Ecto neural progenitor cell (in vitro differentiated cells): ENCODE measurements around the gene IGSF9B.

Experiments used
- DNase-seq: peaks from one replicate; pipeline ENCODE4 v3.0.0-alpha.2; 2018; ENCODE audit warnings: low spot score

Gene IGSF9B

DNA sequence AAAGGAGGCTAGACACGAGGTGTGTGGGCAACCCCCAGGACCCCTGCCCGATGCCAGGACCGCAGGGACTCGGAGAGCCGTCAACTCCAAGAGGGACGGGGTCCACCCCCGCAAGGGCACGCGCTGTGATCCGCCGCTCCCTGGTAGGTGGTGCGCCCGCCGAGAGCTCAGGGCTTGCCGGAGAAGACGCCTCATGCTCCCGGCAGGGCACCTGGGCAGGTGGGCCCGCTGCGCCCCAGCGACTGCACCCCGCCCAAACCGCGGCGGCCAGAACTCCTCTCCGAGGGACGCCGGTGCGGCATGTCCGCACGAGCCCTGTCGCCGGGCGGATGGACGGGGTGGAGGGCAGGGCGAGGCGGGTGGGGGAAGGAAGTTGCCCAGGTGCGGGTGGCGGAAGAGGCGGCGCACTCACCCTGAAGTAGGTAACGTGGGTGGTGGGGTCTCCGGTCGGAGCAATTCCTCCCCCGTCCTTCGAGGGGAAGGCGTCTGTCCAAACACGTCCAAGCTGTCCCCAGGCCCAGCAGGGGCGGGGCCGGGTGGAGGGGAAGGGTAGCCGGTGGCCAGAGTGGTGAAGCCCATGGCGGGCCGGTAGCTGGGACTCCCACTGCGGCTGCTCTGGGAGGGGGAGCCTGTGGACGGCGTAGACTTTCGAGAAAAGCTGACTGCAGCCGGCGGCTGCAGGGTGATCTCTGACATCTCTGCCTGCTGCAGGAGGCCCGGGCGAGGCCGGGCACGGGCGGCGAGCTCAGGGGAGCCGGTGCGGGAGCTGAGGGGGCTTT is 37.2 kb downstream of the IGSF9B start:
- no peak for DNase-seq

DNA sequence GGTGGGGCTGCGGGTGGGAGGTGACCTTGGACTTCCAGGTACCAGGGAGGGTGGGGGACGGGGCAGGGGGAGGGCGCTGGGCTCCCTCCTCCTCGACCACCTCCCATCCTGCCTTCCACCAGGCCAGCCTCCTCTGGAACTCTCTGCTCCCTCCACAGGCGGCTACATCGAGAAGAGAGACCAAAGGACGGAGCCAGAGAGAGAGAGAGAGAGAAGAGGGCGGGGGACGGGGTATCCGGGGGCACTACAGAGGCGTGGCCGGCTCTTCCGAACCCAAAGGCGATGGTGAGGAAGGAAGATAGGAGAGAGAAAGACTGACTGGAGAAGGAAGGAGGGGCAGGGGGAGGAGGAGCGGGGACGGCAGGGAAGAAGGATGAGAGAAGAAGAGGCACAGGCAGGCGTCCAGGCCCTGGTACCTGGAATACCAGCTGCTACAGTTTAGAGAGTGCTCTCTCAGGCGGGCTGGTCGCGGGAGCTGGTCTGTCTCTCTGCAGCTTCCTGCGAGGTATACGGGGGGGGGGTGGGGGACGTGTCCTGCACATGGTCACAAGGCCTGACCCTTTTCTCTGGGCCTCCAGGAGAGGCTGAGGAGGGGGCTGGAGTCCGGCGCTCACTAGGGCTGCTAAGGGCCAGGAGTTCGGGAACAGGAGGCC is 38.0 kb downstream of the IGSF9B start:
- DNase-seq = peak; percentile 64

DNA sequence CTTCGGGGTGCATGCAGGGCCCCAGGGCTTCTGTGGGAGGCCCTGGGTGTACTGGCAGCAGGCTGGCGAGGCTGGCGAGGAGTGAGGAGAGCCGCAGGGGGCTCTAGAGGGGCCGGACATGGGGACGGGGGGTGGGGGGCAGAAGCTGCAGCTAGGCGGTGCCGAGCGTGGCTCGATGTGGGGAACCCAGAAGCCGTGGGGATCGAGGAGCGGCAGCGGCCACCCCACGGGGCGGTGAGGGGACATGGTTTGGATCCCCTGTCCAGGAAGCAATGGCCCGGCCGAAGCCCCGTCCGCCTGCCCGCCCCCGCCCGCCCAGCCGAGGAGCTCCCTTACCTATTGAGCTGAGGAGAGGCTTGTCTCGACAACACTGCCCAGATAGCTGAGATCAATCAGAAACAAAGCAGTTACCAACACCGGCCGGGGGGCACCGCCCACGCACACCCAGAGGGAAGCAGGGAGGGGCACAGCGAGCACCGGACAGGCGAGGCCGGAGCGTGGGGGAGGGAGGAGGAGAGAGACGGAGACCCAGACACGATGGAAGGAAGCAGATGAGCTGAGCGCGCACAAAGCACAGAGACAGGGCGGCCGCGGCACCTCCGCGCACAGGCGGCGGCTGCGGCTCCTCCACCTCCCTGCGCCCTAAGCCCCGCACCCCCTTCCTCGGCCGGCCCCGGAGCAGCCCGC is 38.7 kb downstream of the IGSF9B start:
- peak; percentile 66 for DNase-seq

DNA sequence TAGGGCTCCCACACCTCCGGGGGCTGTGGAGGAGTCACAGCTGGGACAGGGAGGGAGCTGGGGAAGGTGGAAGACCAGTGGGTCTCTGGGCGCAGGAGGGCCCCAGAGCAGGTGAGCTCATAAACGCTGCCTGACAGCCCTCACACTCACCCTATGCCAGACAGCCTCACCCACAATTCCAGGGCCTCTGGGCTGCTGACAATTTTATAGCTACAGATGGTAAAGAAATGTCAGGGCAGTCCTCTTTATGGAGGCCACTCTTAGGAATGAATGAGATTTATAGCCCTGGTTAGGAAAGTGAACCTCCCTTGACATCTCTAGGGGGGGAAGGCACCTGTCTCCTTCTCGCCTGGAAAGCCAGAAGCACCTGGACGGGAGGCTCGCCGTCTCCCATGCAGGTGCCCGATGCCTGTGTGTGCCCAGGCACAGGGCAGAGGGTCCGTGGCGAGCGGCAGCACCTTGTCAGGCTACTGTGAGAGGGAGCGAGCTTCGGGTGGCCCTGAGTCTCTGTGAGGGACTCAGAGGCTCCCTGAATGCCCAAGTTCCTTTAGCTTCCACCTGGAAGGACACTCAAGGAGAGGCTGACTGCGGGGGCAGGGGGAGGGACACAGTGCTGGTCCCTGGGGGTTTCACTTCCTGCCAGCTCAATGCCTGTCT is 39.9 kb downstream of the IGSF9B start:
- no peak for DNase-seq

DNA sequence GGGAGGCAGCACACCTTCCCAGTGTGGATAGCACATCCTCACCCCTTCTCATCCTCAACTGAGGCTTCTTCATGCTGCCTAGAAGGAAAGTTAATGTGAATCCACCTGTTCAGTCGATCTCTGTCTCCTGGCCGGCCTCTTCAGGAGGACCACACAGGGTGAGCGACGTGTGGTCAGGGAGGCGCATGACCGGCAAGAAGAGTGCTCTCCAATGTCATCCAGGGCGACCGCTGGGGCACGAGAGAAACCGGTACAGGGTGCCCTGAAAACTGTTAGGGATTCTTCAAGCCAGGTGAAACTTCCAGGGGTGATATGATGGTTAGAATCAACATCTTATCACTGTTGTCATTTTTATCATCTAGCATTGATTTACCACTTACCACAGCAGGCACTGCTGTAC is 43.0 kb downstream of the IGSF9B start:
- no peak for DNase-seq

DNA sequence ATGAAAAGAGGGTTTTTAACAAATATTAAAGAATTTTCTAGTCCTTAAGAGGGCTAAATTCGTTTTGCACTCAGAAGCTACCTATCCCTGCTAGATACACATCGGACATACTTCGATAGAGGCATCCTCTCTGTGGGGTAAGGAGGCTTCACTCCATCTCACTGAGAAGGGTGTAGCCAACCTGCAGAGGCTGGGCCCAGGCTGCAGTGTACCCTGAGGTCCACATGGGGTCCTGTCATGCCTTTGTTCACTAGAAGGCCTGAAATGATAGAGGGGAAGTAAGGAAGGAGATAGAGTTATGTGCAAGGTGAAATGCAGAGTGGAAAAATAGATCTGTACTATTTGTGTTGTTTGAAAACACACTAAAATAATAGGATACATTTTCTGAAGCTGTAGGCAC is 45.6 kb downstream of the IGSF9B start:
- DNase-seq = no peak

DNA sequence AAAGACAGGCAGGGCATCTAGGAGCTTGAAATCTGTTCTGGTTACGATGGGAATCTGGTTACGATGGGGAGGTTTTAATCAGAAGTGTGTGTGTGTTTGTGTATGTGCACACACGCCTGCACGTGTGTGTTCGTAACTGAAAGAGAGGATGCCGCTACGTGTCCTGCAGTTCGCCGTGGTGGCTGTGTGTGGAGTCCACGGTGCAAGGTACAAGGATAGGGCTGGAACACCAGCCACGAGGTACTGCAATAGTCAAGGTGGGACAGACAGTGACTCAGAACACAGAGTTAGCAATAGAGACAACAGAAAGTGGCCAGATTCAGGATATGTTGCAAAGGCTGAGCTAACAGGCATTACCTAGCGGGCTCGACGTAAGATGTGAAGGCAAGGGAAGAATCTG is 46.7 kb downstream of the IGSF9B start:
- DNase-seq = no peak

DNA sequence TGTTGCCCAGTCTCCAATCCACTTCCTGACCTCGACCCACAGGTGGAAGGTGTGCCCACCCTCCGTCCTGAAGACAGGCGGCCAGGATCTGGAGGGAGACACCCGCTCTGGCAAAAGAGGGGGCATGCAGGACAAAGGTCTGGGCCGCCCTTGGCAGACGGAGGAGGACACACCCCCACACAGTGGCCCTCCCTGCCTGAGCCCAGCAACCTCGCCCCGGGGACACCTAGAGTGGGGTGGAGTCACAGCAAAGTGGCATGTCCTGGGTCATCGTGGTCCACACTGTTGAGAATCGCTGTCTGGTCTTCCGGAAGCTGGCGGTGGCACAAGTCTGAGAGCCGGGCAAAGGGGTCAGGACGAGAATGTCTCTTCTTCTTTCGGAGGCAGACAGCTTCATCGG is 47.9 kb downstream of the IGSF9B start:
- DNase-seq = no peak

DNA sequence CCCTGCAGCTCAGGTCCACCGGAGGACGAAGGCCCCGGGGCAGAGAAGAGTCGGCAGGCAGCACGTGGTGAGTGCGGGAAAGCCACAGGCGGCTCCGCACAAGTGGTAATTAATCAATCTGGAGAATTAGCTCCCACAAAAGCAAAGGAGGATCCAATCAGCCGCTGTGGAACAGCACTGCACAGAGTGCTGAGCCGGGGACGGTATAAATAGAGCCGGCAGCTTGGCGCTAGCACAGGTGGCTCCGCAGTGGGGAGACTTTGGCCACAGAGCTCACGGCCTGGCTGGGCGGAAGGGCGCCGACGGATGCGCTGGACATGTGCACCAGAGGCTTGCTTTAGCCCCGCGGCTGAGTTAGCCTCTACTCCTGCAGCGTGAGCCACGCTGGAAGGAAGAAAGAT is 48.9 kb downstream of the IGSF9B start:
- DNase-seq = no peak

DNA sequence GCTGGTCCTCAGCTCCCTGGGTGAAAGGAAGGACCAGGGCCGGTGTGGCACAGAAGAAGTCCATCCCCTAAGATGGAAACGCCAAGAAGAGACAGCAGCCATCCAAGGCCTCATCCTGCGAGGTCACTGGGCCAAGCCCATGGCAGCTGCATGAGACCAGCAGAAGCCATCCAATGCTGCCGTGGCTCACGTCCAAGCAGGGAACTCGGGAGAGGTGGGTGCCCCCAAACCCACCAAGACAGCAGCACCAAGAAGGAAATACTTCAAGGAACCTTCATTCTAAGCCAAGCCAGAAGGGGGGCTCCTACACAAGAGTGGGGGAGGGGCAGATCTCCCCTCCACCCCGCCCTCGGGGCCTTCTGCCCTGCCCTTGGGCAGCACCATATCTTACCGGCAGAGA is 49.6 kb downstream of the IGSF9B start:
- DNase-seq = no peak

DNA sequence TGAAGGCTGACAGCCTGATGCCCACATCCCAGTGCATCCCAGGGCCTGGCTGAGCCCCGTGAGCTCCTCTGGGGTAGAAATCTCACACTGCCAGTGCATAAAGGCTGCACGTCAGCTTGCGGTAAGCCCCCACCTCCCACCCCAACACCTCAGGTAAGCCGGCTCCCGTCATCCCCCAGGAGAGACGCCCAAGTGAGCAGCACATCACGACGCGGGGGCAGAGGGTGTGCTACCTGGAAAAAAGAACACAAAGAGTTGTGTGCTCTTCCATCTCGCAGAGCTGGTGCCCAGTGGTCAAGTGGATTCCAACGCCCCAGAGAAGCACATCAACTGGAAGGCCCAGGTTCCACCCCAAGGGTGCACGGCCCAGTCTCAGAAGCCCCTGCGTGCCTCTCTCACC is 50.0 kb downstream of the IGSF9B start:
- DNase-seq = no peak

DNA sequence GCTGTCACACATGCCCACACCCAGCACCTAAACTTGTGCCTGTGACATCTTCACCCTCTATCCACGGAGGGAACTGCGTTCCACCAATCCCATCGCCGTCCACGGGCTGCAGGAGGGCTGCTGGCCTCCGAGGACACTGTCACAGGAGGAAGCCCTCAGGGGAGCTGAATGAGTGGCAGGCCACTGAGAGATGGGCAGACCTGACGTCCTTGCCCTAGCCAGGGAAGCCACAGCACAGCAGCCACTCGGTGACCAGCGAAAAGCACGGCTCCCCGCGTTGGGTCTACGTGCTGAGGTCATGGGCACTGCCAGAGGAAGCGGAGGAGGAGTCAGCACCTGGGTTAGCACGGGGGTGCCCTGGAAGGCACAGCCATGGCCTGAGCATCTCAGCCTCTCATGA is 50.5 kb downstream of the IGSF9B start:
- no peak for DNase-seq

DNA sequence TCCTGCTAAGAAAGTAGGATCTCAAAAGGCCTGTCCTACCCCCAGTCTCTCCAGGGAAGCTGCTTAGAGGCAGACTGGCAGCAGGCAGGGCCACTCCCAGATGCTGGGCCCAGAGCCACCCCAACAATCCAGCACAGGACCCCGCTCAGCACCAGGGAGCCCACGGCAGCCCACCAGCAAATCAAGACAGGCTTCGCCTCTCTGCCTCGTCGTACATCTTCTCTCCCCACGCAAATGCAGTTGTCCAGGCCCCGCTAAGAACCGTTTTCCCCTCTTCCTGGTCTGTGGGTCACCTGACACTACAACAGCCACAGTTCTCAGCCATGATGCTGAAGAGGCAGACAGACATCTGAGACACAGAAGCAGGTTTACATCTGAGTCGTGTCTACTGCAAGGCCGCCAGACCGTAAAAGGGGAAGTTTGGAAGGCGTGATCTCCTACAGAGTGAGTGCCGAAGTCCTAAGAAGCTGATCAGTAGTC is 51.1 kb downstream of the IGSF9B start:
- no peak for DNase-seq

DNA sequence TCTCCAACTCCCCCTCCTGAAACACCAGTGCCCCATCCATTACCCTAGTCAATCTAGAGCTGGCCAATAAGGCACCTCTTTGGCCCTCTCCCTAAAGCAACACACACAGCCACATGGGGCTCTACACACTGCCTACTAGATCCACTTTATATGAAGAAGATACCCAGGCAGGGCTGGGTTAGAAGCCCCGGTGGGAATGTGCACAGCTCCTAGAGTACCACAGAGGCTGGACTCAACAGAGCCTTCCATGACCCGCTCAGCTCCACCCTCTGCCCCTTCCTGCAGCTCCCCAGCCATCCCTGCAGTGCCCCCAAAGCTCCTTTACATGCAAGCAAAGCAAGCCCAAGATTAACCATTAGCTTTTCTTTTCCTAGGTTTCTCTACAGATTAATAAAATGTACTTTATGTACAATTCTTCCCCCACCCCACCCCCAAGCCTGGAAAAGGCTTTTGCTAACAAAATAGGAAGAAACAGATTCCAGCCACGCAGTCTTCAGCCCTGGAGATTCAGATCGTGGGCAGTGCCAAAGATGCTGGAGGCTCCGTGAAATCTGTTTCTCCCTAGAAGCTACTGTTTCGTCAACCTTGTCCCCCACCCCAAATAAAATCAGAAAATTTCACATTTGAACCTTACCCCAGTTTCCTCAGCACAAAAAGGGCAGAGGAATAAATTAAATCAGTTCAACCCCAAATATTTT is 51.8 kb downstream of the IGSF9B start:
- no peak for DNase-seq

DNA sequence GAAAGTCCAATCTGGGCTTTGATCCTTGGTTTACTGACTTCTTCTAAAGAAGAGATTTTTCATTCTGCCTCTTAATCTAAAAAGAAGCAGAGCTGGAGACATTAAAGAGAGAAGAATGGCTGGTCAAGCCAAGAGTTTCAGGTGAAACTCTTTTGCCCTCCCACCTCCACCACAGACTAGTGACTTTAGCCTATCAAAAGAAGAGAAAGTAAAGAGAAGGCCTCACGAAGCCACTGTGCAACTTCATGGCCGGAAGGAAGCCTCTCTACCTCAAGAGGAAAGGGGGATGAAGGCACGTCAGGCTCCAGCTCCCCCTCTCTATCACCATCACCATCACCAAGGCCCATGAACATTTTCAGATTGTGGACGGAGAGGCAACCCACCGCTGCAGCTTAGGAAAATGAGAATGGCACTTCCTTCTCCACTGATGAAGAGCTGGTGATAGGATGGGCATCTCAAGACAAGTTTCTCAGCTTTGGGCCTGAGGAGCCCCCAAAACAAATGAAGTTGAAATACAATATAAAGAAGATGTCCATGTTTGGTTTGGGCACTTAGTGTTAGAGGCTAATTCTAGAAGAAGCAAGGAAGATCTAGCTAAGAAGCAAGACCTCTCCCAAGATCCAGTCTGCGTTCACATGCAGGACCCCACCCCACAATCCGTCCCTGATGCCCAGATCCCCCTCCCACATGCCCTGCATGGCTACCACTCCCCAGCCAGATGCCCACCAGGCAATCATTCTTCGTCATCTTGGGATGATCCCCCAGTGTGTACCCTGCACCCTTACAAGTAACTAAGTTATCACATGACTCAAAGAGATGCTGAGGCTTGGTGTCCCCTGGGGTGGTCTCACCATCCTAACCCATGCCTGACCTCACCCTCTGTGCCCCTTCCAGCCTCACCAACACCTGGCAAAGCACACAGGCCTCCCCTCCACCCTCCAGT is 52.6 kb downstream of the IGSF9B start:
- DNase-seq = no peak

DNA sequence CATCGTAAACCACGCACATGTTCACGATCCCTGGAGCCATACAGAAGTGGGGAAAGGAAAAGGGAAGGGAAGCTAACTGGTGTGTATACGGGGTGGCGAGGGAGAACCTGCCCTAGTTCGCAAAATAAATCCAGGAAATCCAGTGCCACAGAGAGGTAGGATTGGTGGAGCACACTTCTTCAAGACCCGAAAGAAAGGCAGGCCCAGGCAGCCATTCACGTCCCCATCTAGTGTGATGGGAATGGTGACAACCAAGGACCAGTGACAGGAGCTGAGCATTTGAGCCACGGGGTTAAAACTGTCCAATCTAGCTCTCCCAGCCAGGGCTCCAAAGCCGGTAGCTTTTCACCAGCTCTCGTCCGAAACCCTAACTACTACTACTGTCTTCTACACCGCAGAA is 53.7 kb downstream of the IGSF9B start:
- no peak for DNase-seq

DNA sequence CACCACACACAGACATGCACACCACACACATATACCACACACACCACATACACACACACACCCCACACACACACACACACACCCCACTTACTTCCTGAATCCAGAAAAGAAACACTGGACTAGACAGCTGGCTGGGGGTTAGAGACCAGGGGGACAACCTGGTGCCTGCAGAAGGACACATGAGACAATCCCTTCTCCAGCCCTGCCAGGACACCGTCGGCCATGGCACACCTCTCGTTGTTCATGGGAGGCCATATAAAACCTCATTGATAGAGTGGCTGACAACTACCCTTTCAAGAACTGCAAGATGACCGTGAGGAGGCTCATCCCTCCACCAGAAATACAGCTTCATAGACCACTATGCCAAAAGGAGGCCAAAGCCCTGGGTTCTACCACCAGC is 54.3 kb downstream of the IGSF9B start:
- no peak for DNase-seq

DNA sequence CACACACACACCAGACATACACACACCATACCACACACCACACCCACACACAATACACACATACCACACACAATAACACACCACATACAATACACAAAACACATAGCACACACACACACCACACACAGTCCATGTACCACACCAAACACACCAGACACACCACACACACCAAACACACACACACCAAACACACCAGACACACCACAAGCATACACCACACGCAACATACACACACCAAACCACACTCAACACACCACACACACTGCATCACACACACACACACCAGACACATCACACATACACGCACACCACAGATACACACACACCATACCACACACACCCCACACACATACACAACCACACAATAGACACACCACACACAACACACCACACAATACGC is 54.8 kb downstream of the IGSF9B start:
- no peak for DNase-seq

DNA sequence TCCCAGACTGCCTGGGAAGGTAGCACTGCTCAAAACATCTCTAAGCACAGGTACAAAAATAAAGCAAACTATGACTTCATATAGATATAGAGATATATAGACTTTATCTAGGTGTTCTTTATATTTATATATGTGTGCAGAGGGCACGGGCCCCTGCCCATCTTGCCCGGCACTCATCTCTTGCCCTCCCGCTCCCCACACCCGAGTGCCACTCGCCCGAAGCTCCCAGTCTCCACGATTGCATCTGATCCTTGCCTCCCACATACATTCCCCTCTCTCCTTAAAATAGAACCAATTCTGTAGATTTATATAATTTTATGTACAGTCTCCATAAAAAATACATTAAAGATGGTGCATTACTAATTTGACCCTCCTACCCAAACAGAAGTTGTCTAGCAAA is 55.5 kb downstream of the IGSF9B start:
- no peak for DNase-seq

DNA sequence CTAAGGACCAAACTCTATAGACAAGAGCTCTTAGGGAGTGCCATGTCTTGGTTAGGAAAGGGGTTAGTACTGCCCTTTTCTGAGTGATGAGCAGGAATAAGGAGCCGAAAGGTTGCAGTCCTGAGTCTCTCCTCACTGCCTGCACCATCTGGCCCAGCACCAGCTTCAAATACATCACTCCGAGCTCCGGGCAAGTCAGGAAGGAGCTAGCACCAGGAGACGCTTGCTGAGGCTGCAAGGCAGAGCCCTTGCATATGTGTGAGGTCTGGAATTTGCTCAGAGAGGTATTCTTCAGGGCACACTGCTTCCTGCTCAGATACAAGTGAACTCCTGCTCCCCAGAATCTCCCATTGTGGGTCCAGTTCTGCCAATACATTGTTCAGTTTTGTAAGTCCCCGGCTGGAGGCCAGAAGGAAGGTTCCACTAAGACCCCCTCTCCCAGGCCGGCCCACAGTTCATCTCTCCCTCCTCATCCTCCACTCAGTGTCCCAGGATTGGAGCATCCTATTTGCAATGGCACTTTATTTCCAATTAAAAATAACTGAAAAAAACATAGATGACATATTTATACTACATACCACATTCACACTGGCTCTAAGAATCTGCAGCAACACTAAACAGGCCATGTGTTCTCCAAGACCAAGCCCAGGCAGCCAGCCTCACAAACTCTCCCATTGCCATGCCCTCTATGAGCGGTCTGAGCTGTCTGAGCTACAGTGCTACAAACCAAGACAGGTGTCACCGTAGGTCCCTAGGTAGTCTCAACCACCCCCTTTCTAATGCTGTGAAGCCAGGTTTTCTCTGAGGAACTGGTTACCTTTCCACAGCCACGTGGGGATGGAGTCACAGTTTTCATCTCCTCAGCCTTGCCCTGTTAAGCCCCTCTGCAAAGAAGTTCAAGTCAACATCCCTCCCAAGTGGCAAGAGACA is 56.3 kb downstream of the IGSF9B start:
- DNase-seq = no peak
